Kidney epithelial cell (primary cell): Measurements from ENCODE around the gene ADAM19. TPM values are rescaled to one million over a fixed set of nuclear protein-coding genes. Genes with fewer than 3 reads are reported as not detected.

Source experiments
- DNase-seq: peaks from one replicate; pipeline ENCODE4 v3.0.0-alpha.2; 2010; ENCODE audit warnings: low read depth
- H3K27me3 ChIP-seq: 2 replicates; pipeline ENCODE4 v1.6.0; 2011; ENCODE audit warnings: low read length; ENCODE audit not compliant: control insufficient read depth, insufficient read depth
- H3K36me3 ChIP-seq: 2 replicates; pipeline ENCODE4 v1.5.1; 2011; ENCODE audit warnings: low read length; ENCODE audit not compliant: control insufficient read depth, insufficient read depth
- H3K4me3 ChIP-seq: 2 replicates; pipeline ENCODE4 v1.5.1; 2011; ENCODE audit warnings: low read depth, mild to moderate bottlenecking, control low read depth, low read length
- total RNA-seq: library from RNA; depleted of rRNA; stranded (reverse); fragments of >200 nt; gene quantifications from 2 replicates; pipeline ENCODE4 v1.2.3, GENCODE V29; 2015
- TF ChIP-seq, protein P1 (sequence below): IDR thresholded peaks from 2 replicates; pipeline ENCODE4 v1.5.1; 2011; ENCODE audit warnings: mild to moderate bottlenecking, moderate library complexity, low read length, control low read depth, inconsistent platforms; ENCODE audit not compliant: insufficient read depth, poor library complexity, severe bottlenecking

Gene ADAM19
- total RNA-seq, 1 donor from 2014 or later: 61.0 TPM

DNA sequence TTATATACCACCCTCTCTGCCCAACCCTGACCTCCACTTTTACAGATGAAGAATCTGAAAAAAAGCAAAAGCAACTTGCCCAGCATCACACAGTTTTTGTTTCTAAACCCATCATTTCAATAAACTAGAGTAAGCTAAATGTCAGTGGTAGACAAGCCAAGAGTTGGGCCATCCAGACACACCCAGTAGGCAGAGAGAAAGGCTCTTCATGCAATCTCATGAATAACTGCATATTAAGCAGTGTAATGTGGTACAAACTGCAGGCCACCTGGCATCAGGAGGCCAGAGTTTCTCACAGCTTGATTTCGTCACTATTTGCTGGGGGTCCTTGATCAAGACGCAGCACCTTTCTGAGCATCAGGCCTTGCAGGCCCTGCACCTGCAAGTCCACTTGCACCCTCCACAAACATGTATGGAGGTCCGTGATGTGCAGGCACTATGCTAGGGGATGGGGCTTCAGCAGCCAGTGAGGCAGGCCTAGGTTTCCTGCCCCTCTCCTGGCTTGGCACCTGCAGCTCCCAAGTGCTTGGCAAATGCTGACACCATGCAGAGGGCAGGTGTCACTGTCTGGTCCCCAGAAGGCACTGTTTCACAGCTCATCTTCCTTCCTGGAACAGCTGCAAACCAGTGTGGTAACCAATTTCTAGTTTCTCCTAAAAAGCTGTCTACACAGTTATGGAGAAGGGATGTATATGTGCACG, 29.8 kb downstream of the ADAM19 start:
- TF ChIP-seq, protein P1, sequence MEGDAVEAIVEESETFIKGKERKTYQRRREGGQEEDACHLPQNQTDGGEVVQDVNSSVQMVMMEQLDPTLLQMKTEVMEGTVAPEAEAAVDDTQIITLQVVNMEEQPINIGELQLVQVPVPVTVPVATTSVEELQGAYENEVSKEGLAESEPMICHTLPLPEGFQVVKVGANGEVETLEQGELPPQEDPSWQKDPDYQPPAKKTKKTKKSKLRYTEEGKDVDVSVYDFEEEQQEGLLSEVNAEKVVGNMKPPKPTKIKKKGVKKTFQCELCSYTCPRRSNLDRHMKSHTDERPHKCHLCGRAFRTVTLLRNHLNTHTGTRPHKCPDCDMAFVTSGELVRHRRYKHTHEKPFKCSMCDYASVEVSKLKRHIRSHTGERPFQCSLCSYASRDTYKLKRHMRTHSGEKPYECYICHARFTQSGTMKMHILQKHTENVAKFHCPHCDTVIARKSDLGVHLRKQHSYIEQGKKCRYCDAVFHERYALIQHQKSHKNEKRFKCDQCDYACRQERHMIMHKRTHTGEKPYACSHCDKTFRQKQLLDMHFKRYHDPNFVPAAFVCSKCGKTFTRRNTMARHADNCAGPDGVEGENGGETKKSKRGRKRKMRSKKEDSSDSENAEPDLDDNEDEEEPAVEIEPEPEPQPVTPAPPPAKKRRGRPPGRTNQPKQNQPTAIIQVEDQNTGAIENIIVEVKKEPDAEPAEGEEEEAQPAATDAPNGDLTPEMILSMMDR: no peak
- Histone ChIP-seq H3K4me3 (no peak overlapping the region), H3K36me3 (peaks cover 2% of the 10 kb centered on the region), H3K27me3 (no peaks in the 10 kb centered on the region)
- DNase-seq: no peak

DNA sequence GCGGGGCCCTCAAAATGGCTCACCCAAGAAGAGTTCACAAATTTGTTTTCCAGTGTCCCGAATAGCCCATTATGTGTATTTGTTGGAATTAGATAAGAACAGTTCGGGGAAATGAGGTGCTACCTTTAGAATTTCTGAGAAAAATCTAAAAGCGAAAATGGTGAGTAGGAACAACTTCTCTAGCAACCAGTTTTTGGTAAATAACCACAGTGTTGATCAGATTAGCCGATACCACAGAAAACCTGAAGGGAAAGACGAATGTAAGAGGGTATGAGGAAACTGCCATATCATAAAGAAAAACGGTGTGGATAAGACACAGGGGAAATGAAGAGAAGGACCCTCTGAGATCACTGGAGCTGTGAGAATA, 31.0 kb downstream of the ADAM19 start:
- TF ChIP-seq, protein P1: no peak
- H3K4me3 ChIP-seq: no peak overlapping the region
- no peaks in the 10 kb centered on the region for H3K27me3 ChIP-seq
- no peak for DNase-seq
- H3K36me3 ChIP-seq: peaks cover 2% of the 10 kb centered on the region

DNA sequence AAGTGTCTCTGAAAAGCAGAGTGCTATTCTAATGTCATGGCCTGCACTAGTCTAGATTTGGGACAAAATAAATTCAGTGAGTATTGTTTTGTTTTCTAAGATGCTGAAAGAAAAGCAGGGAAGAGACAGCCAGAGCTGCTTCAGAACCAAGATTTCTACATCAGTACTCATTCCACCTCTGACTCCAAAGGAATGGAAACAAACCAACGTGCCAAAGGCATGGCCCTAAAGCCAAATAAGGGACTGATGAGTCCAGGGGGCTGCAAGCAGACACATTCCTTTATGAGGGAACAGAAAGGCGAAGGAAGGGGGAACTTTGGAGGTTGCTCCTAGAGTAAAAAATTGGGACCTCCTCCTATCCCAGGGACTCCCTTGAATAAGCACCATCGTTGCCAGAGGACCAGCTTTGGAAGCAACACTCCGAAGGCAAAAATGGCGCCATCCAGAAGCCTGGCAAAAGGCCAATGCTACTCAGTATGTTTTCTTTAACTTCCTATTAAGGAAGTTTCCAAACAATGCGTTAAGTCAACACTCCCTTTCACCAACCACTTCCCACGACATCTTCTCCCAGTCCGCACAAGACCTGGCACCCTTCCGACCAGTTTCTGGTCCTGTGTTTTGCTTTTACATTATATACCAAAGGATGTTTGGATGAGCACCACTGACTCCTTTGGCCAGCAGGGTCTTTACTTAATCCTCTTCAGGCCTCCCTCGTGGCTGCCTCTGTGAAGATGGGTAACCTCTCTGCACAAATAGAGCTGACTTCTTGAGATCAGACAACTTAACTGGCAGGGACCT, 31.6 kb downstream of the ADAM19 start:
- Histone ChIP-seq H3K4me3 (no peak overlapping the region), H3K27me3 (no peaks in the 10 kb centered on the region), H3K36me3 (peaks cover 2% of the 10 kb centered on the region)
- TF ChIP-seq, protein P1: no peak
- no peak for DNase-seq

DNA sequence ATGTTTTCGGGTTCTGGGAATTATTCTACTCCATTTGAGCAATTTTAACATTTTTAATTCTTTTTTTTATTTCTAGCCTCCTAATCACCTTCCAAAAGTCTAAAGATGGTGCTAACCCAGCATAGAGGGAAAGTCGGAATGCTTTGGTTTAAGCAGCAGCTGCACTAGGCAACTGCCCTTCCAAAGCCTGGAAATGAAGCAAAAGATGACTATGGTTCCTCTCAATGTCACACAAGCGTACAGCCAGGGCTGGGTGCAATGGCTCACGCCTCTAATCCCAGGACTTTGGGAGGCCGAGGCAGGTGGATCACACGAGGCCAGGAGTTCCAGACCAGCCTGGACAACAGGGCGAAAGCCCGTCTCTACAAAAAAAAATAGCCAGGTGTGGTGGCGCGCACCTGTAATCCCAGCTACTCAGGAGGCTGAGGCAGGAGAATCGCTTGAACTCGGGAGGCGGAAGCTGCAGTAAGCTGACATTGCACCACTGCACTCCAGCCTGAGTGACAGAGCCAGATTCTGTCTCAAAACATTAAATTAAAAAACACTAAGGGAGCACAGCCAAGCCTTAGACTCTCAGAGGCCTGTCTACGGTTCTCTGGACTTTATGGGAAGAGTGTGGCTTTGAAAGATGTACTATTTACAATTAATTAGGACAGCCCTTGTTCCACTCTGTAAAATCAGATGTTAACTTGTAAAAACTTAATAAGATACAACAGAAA, 33.1 kb downstream of the ADAM19 start:
- DNase-seq: no peak
- Histone ChIP-seq H3K36me3 (peaks cover 2% of the 10 kb centered on the region), H3K27me3 (no peaks in the 10 kb centered on the region), H3K4me3 (no peak overlapping the region)
- TF ChIP-seq, protein P1: no peak

DNA sequence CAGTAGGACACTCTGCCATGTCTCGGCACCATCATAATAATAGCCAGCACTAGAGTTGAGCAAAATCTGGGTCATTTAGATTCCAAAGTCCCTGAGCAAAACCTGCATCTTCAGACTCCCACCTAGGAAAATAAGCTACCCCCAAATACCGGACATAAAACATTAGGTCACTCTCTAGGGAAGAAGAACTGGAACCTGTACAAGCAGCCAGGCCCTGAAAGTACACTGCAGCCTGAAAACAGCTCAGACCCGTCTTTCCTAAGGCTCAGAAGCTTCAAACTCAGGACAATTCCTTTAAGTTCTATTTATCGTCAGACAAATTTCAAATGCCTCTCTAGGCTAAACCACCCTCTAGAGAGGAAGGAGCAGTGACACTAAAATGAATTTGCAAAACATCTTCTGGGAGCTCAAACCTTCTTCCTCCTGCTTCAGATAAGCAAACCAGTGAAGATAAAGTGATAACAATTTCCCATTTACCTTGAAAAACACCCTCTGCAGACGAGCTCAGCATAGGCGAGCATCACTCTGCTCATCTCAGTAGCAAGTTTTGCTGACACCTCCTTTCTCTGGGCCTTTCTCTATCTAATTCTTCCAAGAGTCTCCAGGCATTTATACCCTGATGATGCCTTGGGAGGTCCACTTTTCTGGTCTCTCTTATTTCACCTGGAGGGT, 34.0 kb downstream of the ADAM19 start:
- Histone ChIP-seq H3K36me3 (peaks cover 2% of the 10 kb centered on the region), H3K4me3 (no peak overlapping the region), H3K27me3 (no peaks in the 10 kb centered on the region)
- no peak for DNase-seq
- TF ChIP-seq, protein P1: no peak
